IMR-90 (cell line): ENCODE measurements around the gene TRIO.

Experiments used
- BHLHE40 ChIP-seq: fragments of 150-350 bp; IDR thresholded peaks from 2 replicates; pipeline ENCODE4 v1.6.1; 2016; ENCODE audit warnings: mild to moderate bottlenecking, low read depth, low read length
- CHD1 ChIP-seq: IDR thresholded peaks from 2 replicates; pipeline ENCODE4 v1.6.1; 2012; ENCODE audit warnings: low read depth, low read length, improper control_type of control experiment
- CTCF ChIP-seq: conservative IDR thresholded peaks from 2 replicates; pipeline ENCODE4 v1.5.1; 2012; ENCODE audit warnings: mild to moderate bottlenecking, low read depth, low read length, improper control_type of control experiment
- FOS ChIP-seq: fragments of 150-350 bp; IDR thresholded peaks from 2 replicates; pipeline ENCODE4 v1.6.1; 2016; ENCODE audit warnings: low read depth, low read length
- POLR2A ChIP-seq: IDR thresholded peaks from 2 replicates; pipeline ENCODE4 v1.6.1; 2012; ENCODE audit warnings: mild to moderate bottlenecking, low read depth, low read length
- RAD21 ChIP-seq: IDR thresholded peaks from 2 replicates; pipeline ENCODE4 v1.6.1; 2012; ENCODE audit warnings: low read length, improper control_type of control experiment
- RCOR1 ChIP-seq: IDR thresholded peaks from 2 replicates; pipeline ENCODE4 v1.6.1; 2012; ENCODE audit warnings: mild to moderate bottlenecking, low read length, improper control_type of control experiment; ENCODE audit not compliant: insufficient replicate concordance
- USF2 ChIP-seq: fragments of 150-350 bp; IDR thresholded peaks from 2 replicates; pipeline ENCODE4 v1.6.1; 2017; ENCODE audit warnings: mild to moderate bottlenecking, antibody characterized with exemption, low read length, low read depth

DNA sequence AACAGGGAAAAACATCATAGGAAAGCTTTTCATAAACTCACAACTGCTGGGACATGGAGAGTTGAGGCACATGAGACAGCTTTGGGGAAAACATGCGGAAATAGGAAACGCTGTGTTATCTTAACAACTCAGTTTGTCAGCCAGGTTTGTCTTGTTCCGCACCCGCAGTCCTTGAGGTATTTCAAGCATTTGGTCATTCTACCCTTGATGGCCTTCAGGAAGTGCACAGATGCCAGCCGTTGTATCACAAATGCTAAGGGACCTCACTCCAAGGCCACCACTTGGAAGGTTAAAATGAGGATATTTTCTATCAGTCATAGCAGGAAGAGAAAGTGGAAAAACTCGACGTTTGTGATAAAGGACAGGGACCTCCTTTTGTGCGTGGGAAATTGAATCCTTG, 83.8 kb downstream of the TRIO start:
- no peak for TF ChIP-seq CTCF
- TF ChIP-seq POLR2A: no peak
- no peak for TF ChIP-seq RAD21
- TF ChIP-seq CHD1: no peak
- TF ChIP-seq USF2: no peak
- TF ChIP-seq BHLHE40: no peak
- no peak for TF ChIP-seq FOS
- no peak for TF ChIP-seq RCOR1
